Measurements from ENCODE around the gene CX3CR1. TPM values are rescaled to one million over a fixed set of nuclear protein-coding genes. Genes with fewer than 3 reads are reported as not detected.

Gene CX3CR1
- total RNA-seq, 1 experiment from 2014 or later = not detected

- intact Hi-C loops (cut with micrococcal nuclease; ENCODE audit: unreplicated experiment) = no loop called here
- no TSS peak for BruUV-seq (replicated peaks)
- no peaks in the 10 kb centered on the region for H3K36me3 ChIP-seq (ENCODE audit: control insufficient read depth, insufficient read depth, low read length)
- DNase-seq (ENCODE audit: low read depth, low spot score) (no peak), ATAC-seq (no peak)
- H3K4me3 ChIP-seq (ENCODE audit: low read depth in 2 of 2, low read length in 2 of 2) = no peak overlapping the region
- no peak overlapping the region for H3K27ac ChIP-seq (ENCODE audit: low read length)
- H3K27me3 ChIP-seq (ENCODE audit: control insufficient read depth, insufficient read depth, low read length) = no peaks in the 10 kb centered on the region
- TF ChIP-seq POLR2AphosphoS5 (IDR thresholded peaks at IDR 0.05; ENCODE audit: low read depth, low read length) = no peak
- TF ChIP-seq TCF7L2 (IDR thresholded peaks at IDR 0.05; ENCODE audit: low read depth, low read length) = no peak
- TF ChIP-seq SIN3A (IDR thresholded peaks at IDR 0.05; ENCODE audit: borderline replicate concordance, insufficient read depth, low read depth, low read length) = no peak
- no peak for TF ChIP-seq REST (IDR thresholded peaks at IDR 0.05; ENCODE audit: insufficient read depth in 1 of 2, low read depth in 2 of 2, low read length in 1 of 2)
- in situ Hi-C loops (cut with HindIII; ENCODE audit: low pct_unique_long_range_greater_than_20kb, low sequenced_read_pairs) = no loop called here
- H3K4me1 ChIP-seq (ENCODE audit: control insufficient read depth, insufficient read depth, low read length) = no peaks in the 10 kb centered on the region
- ChIA-PET CTCF (no interaction called here), POLR2A (no interaction called here)
- no peaks in the 10 kb centered on the region for H3K9me3 ChIP-seq (ENCODE audit: control insufficient read depth, insufficient read depth, low read depth, low read length)
Observed at GRCh38 chr3:39313289-39313688, 33.5 kb upstream of the CX3CR1 start.

GRCh38 chr3:39302178-39302577 lies 22.3 kb upstream of the CX3CR1 start:
- no TSS peak for BruUV-seq (replicated peaks)
- ChIA-PET CTCF (no interaction called here), POLR2A (no interaction called here)

More at GRCh38 chr3:39302178-39302577, 22.3 kb upstream of the CX3CR1 start:
- Histone ChIP-seq H3K36me3 (ENCODE audit: control insufficient read depth, insufficient read depth, low read length) (no peaks in the 10 kb centered on the region), H3K4me1 (ENCODE audit: control insufficient read depth, insufficient read depth, low read length) (no peaks in the 10 kb centered on the region), H3K4me3 (ENCODE audit: low read depth in 2 of 2, low read length in 2 of 2) (no peak overlapping the region), H3K27me3 (ENCODE audit: control insufficient read depth, insufficient read depth, low read length) (no peaks in the 10 kb centered on the region), H3K27ac (ENCODE audit: low read length) (no peak overlapping the region), H3K9me3 (ENCODE audit: control insufficient read depth, insufficient read depth, low read depth, low read length) (no peaks in the 10 kb centered on the region)
- no peak for DNase-seq (ENCODE audit: low read depth, low spot score)
- no peak for ATAC-seq
- intact Hi-C loops (cut with micrococcal nuclease; ENCODE audit: unreplicated experiment) = no loop called here
- no peak for TF ChIP-seq CTCF (IDR thresholded peaks at IDR 0.05)
- no peak for TF ChIP-seq REST (IDR thresholded peaks at IDR 0.05; ENCODE audit: insufficient read depth in 1 of 2, low read depth in 2 of 2, low read length in 1 of 2)
- TF ChIP-seq SIN3A (IDR thresholded peaks at IDR 0.05; ENCODE audit: borderline replicate concordance, insufficient read depth, low read depth, low read length) = no peak
- TF ChIP-seq TCF7L2 (IDR thresholded peaks at IDR 0.05; ENCODE audit: low read depth, low read length) = no peak
- in situ Hi-C loops (cut with HindIII; ENCODE audit: low pct_unique_long_range_greater_than_20kb, low sequenced_read_pairs) = no loop called here

Data from Panc1 (cell line).